CD14-positive monocyte (primary cell): ENCODE data around the gene STXBP4. TPM values are rescaled to one million over a fixed set of nuclear protein-coding genes. Genes with fewer than 3 reads are reported as not detected.

Experiments used
- DNase-seq, 3 donors: peaks; one replicate each; pipeline ENCODE4 v3.0.0-alpha.2; 2011 to 2022
- H2AFZ ChIP-seq: 2 replicates; pipeline ENCODE4 v1.6.0; 2012; ENCODE audit warnings: mild to moderate bottlenecking, low read depth, low read length, inconsistent platforms; ENCODE audit not compliant: insufficient read depth, poor library complexity, severe bottlenecking
- H3K27ac ChIP-seq, 2 donors: 1 replicate in 1 of 2; 2 replicates in 1 of 2; pipeline ENCODE4 v1.5.1; 2012 to 2013; ENCODE audit warnings: low read length in 2 of 2, control low read depth in 1 of 2, inconsistent platforms in 1 of 2, low read depth in 1 of 2, mild to moderate bottlenecking in 1 of 2
- H3K27me3 ChIP-seq, 2 donors: one replicate each; pipeline versions ENCODE4 v1.6.0 to v1.6.1; 2011 to 2013; ENCODE audit warnings: low read length in 2 of 2; ENCODE audit not compliant: control insufficient read depth in 2 of 2, insufficient read depth in 2 of 2
- H3K36me3 ChIP-seq, 2 donors: replicated peaks in 1 of 2; 1 replicate in 1 of 2; 2 replicates in 1 of 2; pipeline versions ENCODE4 v1.5.1 to v1.6.1; 2012 to 2013; ENCODE audit warnings: low read length in 2 of 2, control low read depth in 1 of 2, inconsistent platforms in 1 of 2, mild to moderate bottlenecking in 1 of 2; ENCODE audit not compliant: insufficient read depth in 2 of 2, control insufficient read depth in 1 of 2
- H3K4me1 ChIP-seq, 2 donors: 1 replicate in 1 of 2; 2 replicates in 1 of 2; pipeline versions ENCODE4 v1.5.1 to v1.6.1; 2012 to 2013; ENCODE audit warnings: low read length in 2 of 2, control low read depth in 1 of 2, inconsistent platforms in 1 of 2, mild to moderate bottlenecking in 1 of 2, moderate library complexity in 1 of 2; ENCODE audit not compliant: insufficient read depth in 2 of 2, control insufficient read depth in 1 of 2
- H3K4me2 ChIP-seq: replicated peaks from 2 replicates; pipeline ENCODE3; 2012; ENCODE audit warnings: low read length, moderate library complexity, mild to moderate bottlenecking; ENCODE audit not compliant: poor library complexity, severe bottlenecking; ENCODE audit errors: extremely low read depth
- H3K4me3 ChIP-seq, 3 experiments: fragments of 200-600 bp in 1 of 3; sonication (generic) in 1 of 3; replicated peaks in 1 of 3; 1 replicate in 2 of 3; 2 replicates in 1 of 3; pipeline ENCODE4 v1.5.1; 2011 to 2013; ENCODE audit warnings: low read length in 3 of 3, mild to moderate bottlenecking in 3 of 3, control low read depth in 2 of 3, low read depth in 2 of 3, inconsistent platforms in 1 of 3, moderate library complexity in 1 of 3
- H3K79me2 ChIP-seq: 2 replicates; pipeline ENCODE4 v1.6.0; 2012; ENCODE audit warnings: mild to moderate bottlenecking, control low read depth, inconsistent platforms, low read length, moderate library complexity; ENCODE audit not compliant: insufficient read depth
- H3K9ac ChIP-seq: 2 replicates; pipeline ENCODE4 v1.6.0; 2017; ENCODE audit warnings: low read length, mild to moderate bottlenecking; ENCODE audit not compliant: insufficient read depth, poor library complexity, severe bottlenecking
- H3K9me3 ChIP-seq, 2 donors: replicated peaks in 1 of 2; 1 replicate in 1 of 2; 2 replicates in 1 of 2; pipeline versions ENCODE4 v1.5.1 to v1.6.1; 2012 to 2013; ENCODE audit warnings: low read length in 2 of 2, control low read depth in 1 of 2; ENCODE audit not compliant: control insufficient read depth in 1 of 2, insufficient read depth in 1 of 2
- H4K20me1 ChIP-seq: 2 replicates; pipeline ENCODE4 v1.6.0; 2012; ENCODE audit warnings: mild to moderate bottlenecking, low read length, control low read depth, moderate library complexity; ENCODE audit not compliant: insufficient read depth
- H3K27ac Mint-ChIP-seq, 7 donors: one replicate each; pipeline ENCODE4 v1.8.0; 2020; ENCODE audit warnings: mild to moderate bottlenecking in 7 of 7, mixed read lengths in 7 of 7, moderate library complexity in 6 of 7, inconsistent platforms in 2 of 7
- H3K27me3 Mint-ChIP-seq, 3 donors: one replicate each; pipeline ENCODE4 v1.8.0; 2021 to 2022; ENCODE audit warnings: low read depth in 3 of 3, mild to moderate bottlenecking in 3 of 3, mixed read lengths in 3 of 3, moderate library complexity in 3 of 3, inconsistent platforms in 1 of 3
- H3K36me3 Mint-ChIP-seq, 2 donors: one replicate each; pipeline ENCODE4 v1.8.0; 2020; ENCODE audit warnings: mixed read lengths in 2 of 2, inconsistent platforms in 1 of 2, mild to moderate bottlenecking in 1 of 2
- H3K4me1 Mint-ChIP-seq: one replicate; pipeline ENCODE4 v1.8.0; 2020; ENCODE audit warnings: mild to moderate bottlenecking, mixed read lengths
- H3K4me3 Mint-ChIP-seq, 2 donors: one replicate each; pipeline ENCODE4 v1.8.0; 2020; ENCODE audit warnings: mild to moderate bottlenecking in 2 of 2, mixed read lengths in 2 of 2, moderate library complexity in 1 of 2
- H3K9me3 Mint-ChIP-seq, 7 donors: one replicate each; pipeline ENCODE4 v1.8.0; 2020 to 2022; ENCODE audit warnings: mixed read lengths in 7 of 7, mild to moderate bottlenecking in 6 of 7, moderate library complexity in 6 of 7, inconsistent platforms in 2 of 7
- CTCF ChIP-seq: fragments of 200-600 bp; IDR thresholded peaks from one replicate; pipeline ENCODE4 v1.8.0; 2022; ENCODE audit warnings: antibody characterized with exemption, mild to moderate bottlenecking
- WGBS: methylation state at CpG from one replicate; pipeline ENCODE4 v1.1.5; 2013; ENCODE audit warnings: missing lambda C conversion rate; ENCODE audit not compliant: insufficient coverage; 5-methylcytosine and 5-hydroxymethylcytosine counted together
- intact Hi-C, 2 donors: fragments of 100-400 bp; cut with micrococcal nuclease; formaldehyde crosslinking; loops; one replicate each; pipeline versions ENCODE4 v1.15.0 to v1.15.1; 2023
- polyA plus RNA-seq, 3 donors: library from polyadenylated mRNA; depleted of rRNA in 1 of 3; unstranded in 2 of 3; stranded (reverse) in 1 of 3; fragments of 300-500 nt in 2 of 3; fragments of >200 nt in 1 of 3; fragmentation: Illumina TruSeq in 2 of 3; gene quantifications; 1 replicate in 2 of 3; 2 replicates in 1 of 3; pipeline ENCODE4 v1.2.3, GENCODE V29; 2012 to 2021

Gene STXBP4
- polyA plus RNA-seq, 3 donors, result 0.27 to 1.8 (median 0.44) TPM

- Histone ChIP-seq H2AFZ (no peak overlapping the region), H3K36me3 (no peaks in the 10 kb centered on the region), H3K9me3 (peaks cover 0 to 2% of the 10 kb centered on the region in 2 donors), H3K9ac (no peak overlapping the region), H3K4me3 (no peak overlapping the region), H3K4me2 (no peak overlapping the region), H3K27me3 (no peaks in the 10 kb centered on the region), H3K27ac (no peak overlapping the region), H3K4me1 (no peaks in the 10 kb centered on the region), H4K20me1 (no peaks in the 10 kb centered on the region), H3K79me2 (no peaks in the 10 kb centered on the region)
- intact Hi-C loops, result no loop called here
- no peak for DNase-seq
- Mint-ChIP-seq H3K27ac (no peak overlapping the region), H3K4me3 (no peak overlapping the region), H3K4me1 (peaks cover 9% of the 10 kb centered on the region), H3K9me3 (peaks cover 0 to 6% (median 0%) of the 10 kb centered on the region in 7 donors), H3K27me3 (peaks cover 0 to 3% (median 0%) of the 10 kb centered on the region in 3 donors), H3K36me3 (no peaks in the 10 kb centered on the region)
- TF ChIP-seq CTCF, result no peak
- no CpG with 5 or more reads among the region's 3 CpGs for WGBS
These were observed 248.3 kb downstream of the STXBP4 start for GRCh38 chr17:55216888-55217287.

GRCh38 chr17:55219459-55219858 is 250.9 kb downstream of the STXBP4 start:
- Mint-ChIP-seq H3K27ac (no peak overlapping the region), H3K4me3 (no peak overlapping the region), H3K9me3 (peaks cover 0 to 8% (median 1%) of the 10 kb centered on the region in 7 donors), H3K4me1 (peaks cover 9% of the 10 kb centered on the region), H3K27me3 (peaks cover 0 to 3% (median 0%) of the 10 kb centered on the region in 3 donors), H3K36me3 (no peaks in the 10 kb centered on the region)
- no peaks in the 10 kb centered on the region for H3K4me1 ChIP-seq
- no peak for DNase-seq
- TF ChIP-seq CTCF, result no peak
- WGBS, result no CpG with 5 or more reads among the region's 1 CpG
- no peaks in the 10 kb centered on the region for H4K20me1 ChIP-seq
- no peak overlapping the region for H3K4me3 ChIP-seq
- H3K9me3 ChIP-seq, result peaks cover 0 to 2% of the 10 kb centered on the region in 2 donors
- no peaks in the 10 kb centered on the region for H3K36me3 ChIP-seq
- H3K4me2 ChIP-seq, result no peak overlapping the region
- no peaks in the 10 kb centered on the region for H3K79me2 ChIP-seq
- H2AFZ ChIP-seq, result no peak overlapping the region
- no peak overlapping the region for H3K9ac ChIP-seq
- intact Hi-C loops, result no loop called here
- no peak overlapping the region for H3K27ac ChIP-seq
- H3K27me3 ChIP-seq, result no peaks in the 10 kb centered on the region
